Activated T-helper 1 cell treated with anti-CD3 and anti-CD28 coated beads, Interleukin-12 subunit alpha, Interleukin-12 subunit beta, Interleukin-2, Interleukin-4 antibody, amounts not matched to agents 30 ng/mL and 10 ng/mL and 1 ng/mL, durations not matched to agents 14 hours and 24 hours and 36 hours (primary cell): ENCODE data around the gene UBN1. TPM values are rescaled to one million over a fixed set of nuclear protein-coding genes. Genes with fewer than 3 reads are reported as not detected.

ENCODE experiments used
- DNase-seq: peaks from one replicate; pipeline ENCODE4 v3.0.0; 2021; ENCODE audit warnings: low spot score
- H3K27ac Mint-ChIP-seq: one replicate; pipeline ENCODE4 v1.8.0; 2021; ENCODE audit warnings: mild to moderate bottlenecking, mixed read lengths
- H3K27me3 Mint-ChIP-seq: one replicate; pipeline ENCODE4 v1.8.0; 2022; ENCODE audit warnings: mild to moderate bottlenecking, moderate library complexity, mixed read lengths; ENCODE audit not compliant: insufficient read depth
- H3K36me3 Mint-ChIP-seq: one replicate; pipeline ENCODE4 v1.8.0; 2021; ENCODE audit warnings: low read depth, mixed read lengths
- H3K4me1 Mint-ChIP-seq: one replicate; pipeline ENCODE4 v1.8.0; 2021; ENCODE audit warnings: low read depth, mixed read lengths
- H3K4me3 Mint-ChIP-seq: one replicate; pipeline ENCODE4 v1.8.0; 2021; ENCODE audit warnings: mild to moderate bottlenecking, moderate library complexity, mixed read lengths
- H3K9me3 Mint-ChIP-seq: one replicate; pipeline ENCODE4 v1.8.0; 2021; ENCODE audit warnings: mixed read lengths
- intact Hi-C: fragments of 100-400 bp; cut with micrococcal nuclease; formaldehyde crosslinking; loops from one replicate; pipeline ENCODE4 v1.15.1; 2024
- total RNA-seq: library from RNA; stranded (reverse); gene quantifications from 2 replicates; pipeline ENCODE4 v1.2.3, GENCODE V29; 2022

The UBN1 gene
- total RNA-seq, 1 donor from 2014 or later = 39.6 TPM

DNA sequence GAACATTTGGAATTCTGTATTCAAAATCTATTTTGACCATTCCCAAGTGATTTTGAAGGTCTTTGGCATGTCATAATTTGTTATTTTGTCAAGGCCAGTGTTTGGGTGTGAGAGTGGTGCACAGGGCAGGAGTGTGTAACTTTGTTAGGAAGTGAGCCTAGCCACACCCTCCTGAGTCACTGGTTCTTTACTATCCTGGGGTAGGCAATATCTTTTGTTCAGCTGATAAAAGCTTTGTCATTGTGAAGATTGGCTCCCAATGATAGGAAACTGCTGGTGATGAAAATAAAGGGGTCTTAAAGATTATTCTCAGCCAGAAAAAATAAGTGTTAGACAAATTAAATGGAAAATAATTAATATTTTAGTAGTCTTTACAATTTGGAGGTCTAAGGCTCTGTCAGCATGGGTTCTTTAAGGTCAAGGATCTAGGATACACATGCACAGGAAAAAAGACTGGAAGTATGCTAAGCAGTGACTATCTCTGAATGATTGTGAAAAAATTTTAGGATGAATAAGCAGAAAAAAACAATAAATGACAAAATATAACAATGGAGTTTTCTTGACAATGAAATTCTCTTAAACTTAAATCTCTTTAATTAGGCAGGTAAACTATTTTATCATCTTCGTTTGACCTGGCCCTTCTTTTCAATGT is 5.1 kb downstream of the UBN1 start:
- peaks cover 43% of the 10 kb centered on the region for H3K4me1 Mint-ChIP-seq
- H3K4me3 Mint-ChIP-seq = no peak overlapping the region
- no peaks in the 10 kb centered on the region for H3K27me3 Mint-ChIP-seq
- no peaks in the 10 kb centered on the region for H3K9me3 Mint-ChIP-seq
- H3K36me3 Mint-ChIP-seq = peaks cover 26% of the 10 kb centered on the region
- H3K27ac Mint-ChIP-seq = no peak overlapping the region
- intact Hi-C loops = no loop called here
- DNase-seq = no peak

GRCh38 chr16:4855371-4855770 is 8.1 kb downstream of the UBN1 start:
- intact Hi-C loops = no loop called here
- H3K4me1 Mint-ChIP-seq = peaks cover 22% of the 10 kb centered on the region
- DNase-seq = no peak
- no peaks in the 10 kb centered on the region for H3K27me3 Mint-ChIP-seq
- no peak overlapping the region for H3K4me3 Mint-ChIP-seq
- H3K9me3 Mint-ChIP-seq = no peaks in the 10 kb centered on the region
- H3K27ac Mint-ChIP-seq = no peak overlapping the region
- peaks cover 37% of the 10 kb centered on the region for H3K36me3 Mint-ChIP-seq

GRCh38 chr16:4855804-4856203 is 8.5 kb downstream of the UBN1 start:
- no peak for DNase-seq
- no peak overlapping the region for H3K27ac Mint-ChIP-seq
- peaks cover 17% of the 10 kb centered on the region for H3K4me1 Mint-ChIP-seq
- H3K4me3 Mint-ChIP-seq = no peak overlapping the region
- peaks cover 39% of the 10 kb centered on the region for H3K36me3 Mint-ChIP-seq
- no peaks in the 10 kb centered on the region for H3K27me3 Mint-ChIP-seq
- no peaks in the 10 kb centered on the region for H3K9me3 Mint-ChIP-seq
- intact Hi-C loops = no loop called here

DNA sequence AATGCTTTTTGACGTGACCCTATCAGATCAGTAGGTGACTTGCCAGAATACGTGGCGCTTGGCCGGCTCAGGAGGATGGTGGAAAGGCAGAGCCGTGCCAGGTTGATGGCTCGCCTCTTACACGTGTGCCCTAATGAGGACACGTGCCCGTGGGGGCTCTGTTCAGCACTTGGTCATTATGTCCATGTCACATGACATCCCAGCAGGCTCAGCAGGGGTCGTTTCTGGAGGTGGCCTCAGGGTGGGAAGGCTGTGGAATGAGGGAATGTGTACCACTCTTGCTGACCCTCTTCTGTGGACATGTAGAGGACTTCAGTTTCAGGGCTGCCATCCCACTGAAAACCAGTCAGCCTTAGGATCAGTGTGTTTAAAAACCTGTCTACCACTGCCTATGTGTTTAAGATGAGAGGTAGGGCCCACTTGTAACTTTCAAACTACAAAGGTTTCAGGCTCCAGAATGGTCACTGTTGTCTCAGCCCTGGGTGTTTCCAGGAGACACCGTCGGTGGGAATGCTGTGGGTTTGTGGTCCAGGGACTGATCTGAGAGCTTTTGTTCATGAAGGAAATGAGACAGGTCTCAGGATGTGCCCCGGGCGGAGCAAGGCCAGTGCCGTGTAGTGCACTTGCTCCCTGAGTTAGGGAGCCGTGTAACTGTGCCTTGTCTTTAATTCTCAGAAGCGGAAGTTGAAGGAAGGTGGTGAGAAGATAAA is 12.1 kb downstream of the UBN1 start:
- DNase-seq = no peak
- Mint-ChIP-seq H3K36me3 (peaks cover 42% of the 10 kb centered on the region), H3K4me1 (peaks cover 6% of the 10 kb centered on the region), H3K27me3 (no peaks in the 10 kb centered on the region), H3K27ac (no peak overlapping the region), H3K9me3 (no peaks in the 10 kb centered on the region), H3K4me3 (no peak overlapping the region)
- intact Hi-C loops = no loop called here

DNA sequence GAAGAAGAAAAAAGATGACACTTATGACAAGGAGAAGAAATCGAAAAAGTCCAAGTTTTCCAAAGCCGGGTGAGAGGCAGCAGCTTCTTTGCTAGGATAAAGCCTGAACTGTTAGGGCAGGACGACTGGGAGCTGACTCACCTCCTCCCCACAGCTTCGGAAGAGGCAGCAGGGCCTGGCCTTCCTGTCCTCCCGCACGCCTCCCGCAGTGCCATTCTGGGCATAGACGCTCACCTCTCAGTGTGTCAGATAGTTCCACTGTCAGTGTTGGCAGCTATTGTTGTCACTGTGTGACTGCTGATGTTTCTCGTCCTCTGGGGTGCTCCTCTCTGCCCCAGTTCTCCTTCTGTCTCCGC is 12.6 kb downstream of the UBN1 start:
- Mint-ChIP-seq H3K9me3 (no peaks in the 10 kb centered on the region), H3K4me1 (peaks cover 6% of the 10 kb centered on the region), H3K27me3 (no peaks in the 10 kb centered on the region), H3K4me3 (no peak overlapping the region), H3K36me3 (peaks cover 43% of the 10 kb centered on the region), H3K27ac (no peak overlapping the region)
- DNase-seq = no peak
- intact Hi-C loops = no loop called here

DNA sequence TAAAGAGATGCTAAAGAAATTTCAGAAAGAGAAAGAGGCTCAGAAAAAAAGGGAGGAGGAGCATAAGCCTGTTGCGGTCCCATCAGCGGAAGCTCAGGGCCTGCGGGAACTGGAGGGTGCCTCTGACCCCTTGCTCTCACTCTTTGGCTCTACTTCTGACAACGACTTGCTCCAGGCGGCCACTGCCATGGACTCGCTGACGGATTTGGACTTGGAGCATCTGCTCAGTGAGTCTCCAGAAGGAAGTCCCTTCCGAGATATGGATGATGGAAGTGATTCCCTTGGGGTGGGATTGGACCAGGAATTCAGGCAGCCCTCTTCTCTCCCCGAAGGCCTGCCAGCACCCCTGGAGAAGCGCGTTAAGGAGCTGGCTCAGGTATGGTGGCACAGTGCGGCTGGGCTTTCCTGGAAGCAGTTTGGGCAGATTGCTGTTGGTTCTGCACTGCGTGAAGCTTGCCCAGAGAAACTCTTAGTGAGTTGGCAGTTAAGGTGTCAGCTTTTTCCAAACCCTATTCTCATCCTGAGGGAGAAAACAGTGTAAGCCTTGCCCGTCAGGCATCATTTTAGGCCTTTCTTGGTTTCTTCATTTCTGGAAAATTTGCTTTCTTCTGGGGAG is 13.6 kb downstream of the UBN1 start:
- Mint-ChIP-seq H3K27me3 (no peaks in the 10 kb centered on the region), H3K4me1 (peaks cover 6% of the 10 kb centered on the region), H3K36me3 (peaks cover 41% of the 10 kb centered on the region), H3K9me3 (no peaks in the 10 kb centered on the region), H3K27ac (no peak overlapping the region), H3K4me3 (no peak overlapping the region)
- intact Hi-C loops = no loop called here
- no peak for DNase-seq

GRCh38 chr16:4862639-4863038 is 15.4 kb downstream of the UBN1 start:
- no peak for DNase-seq
- Mint-ChIP-seq H3K27ac (no peak overlapping the region), H3K27me3 (no peaks in the 10 kb centered on the region), H3K4me3 (no peak overlapping the region), H3K9me3 (no peaks in the 10 kb centered on the region), H3K4me1 (peaks cover 11% of the 10 kb centered on the region), H3K36me3 (peaks cover 39% of the 10 kb centered on the region)
- intact Hi-C loops = no loop called here

DNA sequence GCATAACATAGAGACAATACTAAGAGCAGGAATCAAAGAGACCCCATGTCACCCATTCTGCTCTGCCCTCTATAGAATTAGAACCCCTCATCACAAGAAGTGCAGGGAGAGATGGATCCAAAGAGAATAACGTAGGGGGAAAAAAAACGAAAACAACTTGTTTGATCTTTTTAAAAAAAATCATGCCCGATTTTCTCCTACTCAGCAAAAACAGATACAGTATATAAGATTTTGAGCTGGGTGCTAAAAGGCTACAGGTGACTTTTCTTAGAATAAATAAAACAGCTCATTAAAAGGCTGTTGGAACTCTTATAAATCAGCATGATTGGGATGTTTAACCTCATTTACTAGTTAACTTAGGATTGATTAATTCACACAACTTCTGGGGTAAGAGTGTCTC is 17.4 kb downstream of the UBN1 start:
- intact Hi-C loops = no loop called here
- H3K9me3 Mint-ChIP-seq = no peaks in the 10 kb centered on the region
- no peak overlapping the region for H3K27ac Mint-ChIP-seq
- DNase-seq = no peak
- peaks cover 19% of the 10 kb centered on the region for H3K4me1 Mint-ChIP-seq
- H3K27me3 Mint-ChIP-seq = no peaks in the 10 kb centered on the region
- peaks cover 29% of the 10 kb centered on the region for H3K36me3 Mint-ChIP-seq
- H3K4me3 Mint-ChIP-seq = no peak overlapping the region

GRCh38 chr16:4865231-4865860 is 18.1 kb downstream of the UBN1 start:
- peak overlapping the region; percentile 12 for H3K27ac Mint-ChIP-seq
- intact Hi-C loops = no loop called here
- H3K4me1 Mint-ChIP-seq = peaks cover 19% of the 10 kb centered on the region
- no peaks in the 10 kb centered on the region for H3K9me3 Mint-ChIP-seq
- H3K4me3 Mint-ChIP-seq = no peak overlapping the region
- no peaks in the 10 kb centered on the region for H3K27me3 Mint-ChIP-seq
- peaks cover 30% of the 10 kb centered on the region for H3K36me3 Mint-ChIP-seq
- DNase-seq = no peak

DNA sequence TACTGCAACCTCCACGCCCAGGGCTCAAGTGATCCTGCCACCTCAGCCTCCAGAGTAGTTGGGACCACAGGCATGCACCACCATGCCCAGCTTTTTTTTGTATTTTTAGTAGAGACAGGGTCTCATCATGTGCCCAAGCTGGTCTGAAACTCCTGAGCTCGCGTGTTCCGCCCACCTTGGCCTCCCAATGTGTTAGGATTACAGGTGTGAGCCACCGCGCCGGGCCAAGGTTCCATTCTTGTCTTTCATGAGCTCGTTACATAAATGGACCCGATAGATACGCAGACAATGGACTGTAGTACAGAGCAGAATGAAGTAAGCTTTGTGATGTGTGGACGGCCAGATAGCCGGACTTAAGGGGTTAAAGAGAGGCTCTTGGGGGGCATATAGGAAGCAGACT is 19.3 kb downstream of the UBN1 start:
- no peaks in the 10 kb centered on the region for H3K9me3 Mint-ChIP-seq
- intact Hi-C loops = no loop called here
- peaks cover 30% of the 10 kb centered on the region for H3K36me3 Mint-ChIP-seq
- peaks cover 19% of the 10 kb centered on the region for H3K4me1 Mint-ChIP-seq
- no peak for DNase-seq
- no peak overlapping the region for H3K4me3 Mint-ChIP-seq
- H3K27me3 Mint-ChIP-seq = no peaks in the 10 kb centered on the region
- no peak overlapping the region for H3K27ac Mint-ChIP-seq

DNA sequence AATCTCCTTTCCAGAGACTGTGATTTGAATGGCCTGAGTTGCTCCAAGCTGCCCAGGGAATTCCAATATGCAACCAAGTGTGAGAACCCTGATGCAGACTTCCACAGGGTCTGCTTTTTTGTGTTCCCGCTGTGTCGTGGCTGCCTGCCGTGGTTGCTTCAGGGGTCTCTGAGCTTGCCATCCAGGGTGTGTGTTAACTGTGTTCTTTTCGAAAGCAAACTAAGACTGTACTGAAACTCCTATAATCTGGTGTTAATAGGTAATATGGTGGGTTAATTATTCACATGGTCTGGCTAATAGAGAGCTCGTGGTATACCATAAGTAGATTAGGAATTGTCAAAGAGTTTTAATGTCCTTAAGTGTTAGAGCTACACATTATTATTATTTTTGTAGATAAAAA is 20.7 kb downstream of the UBN1 start:
- H3K9me3 Mint-ChIP-seq = no peaks in the 10 kb centered on the region
- no peak overlapping the region for H3K4me3 Mint-ChIP-seq
- H3K27me3 Mint-ChIP-seq = no peaks in the 10 kb centered on the region
- H3K4me1 Mint-ChIP-seq = peaks cover 13% of the 10 kb centered on the region
- intact Hi-C loops = no loop called here
- H3K27ac Mint-ChIP-seq = no peak overlapping the region
- DNase-seq = no peak
- H3K36me3 Mint-ChIP-seq = peaks cover 33% of the 10 kb centered on the region

DNA sequence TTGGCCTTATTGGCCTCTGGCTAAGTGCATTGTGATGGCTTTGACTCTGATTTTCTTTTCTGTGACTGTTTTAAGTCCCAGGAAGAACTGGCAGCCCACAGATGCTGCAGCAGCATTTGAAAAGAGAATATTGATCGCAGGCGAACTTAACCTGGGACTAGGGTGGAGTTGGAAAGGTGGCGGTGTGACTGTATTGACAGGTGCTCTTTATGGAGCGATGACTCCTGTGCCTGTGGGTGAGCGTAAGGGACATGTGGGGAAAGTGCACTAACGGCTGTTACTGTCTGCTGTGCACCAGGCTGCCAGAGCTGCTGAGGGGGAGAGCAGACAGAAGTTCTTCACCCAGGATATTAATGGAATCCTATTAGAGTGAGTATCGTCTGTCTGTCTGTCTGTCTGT is 21.3 kb downstream of the UBN1 start:
- Mint-ChIP-seq H3K27ac (no peak overlapping the region), H3K36me3 (peaks cover 36% of the 10 kb centered on the region), H3K27me3 (no peaks in the 10 kb centered on the region), H3K4me1 (peaks cover 13% of the 10 kb centered on the region), H3K9me3 (no peaks in the 10 kb centered on the region), H3K4me3 (no peak overlapping the region)
- no peak for DNase-seq
- intact Hi-C loops = no loop called here

DNA sequence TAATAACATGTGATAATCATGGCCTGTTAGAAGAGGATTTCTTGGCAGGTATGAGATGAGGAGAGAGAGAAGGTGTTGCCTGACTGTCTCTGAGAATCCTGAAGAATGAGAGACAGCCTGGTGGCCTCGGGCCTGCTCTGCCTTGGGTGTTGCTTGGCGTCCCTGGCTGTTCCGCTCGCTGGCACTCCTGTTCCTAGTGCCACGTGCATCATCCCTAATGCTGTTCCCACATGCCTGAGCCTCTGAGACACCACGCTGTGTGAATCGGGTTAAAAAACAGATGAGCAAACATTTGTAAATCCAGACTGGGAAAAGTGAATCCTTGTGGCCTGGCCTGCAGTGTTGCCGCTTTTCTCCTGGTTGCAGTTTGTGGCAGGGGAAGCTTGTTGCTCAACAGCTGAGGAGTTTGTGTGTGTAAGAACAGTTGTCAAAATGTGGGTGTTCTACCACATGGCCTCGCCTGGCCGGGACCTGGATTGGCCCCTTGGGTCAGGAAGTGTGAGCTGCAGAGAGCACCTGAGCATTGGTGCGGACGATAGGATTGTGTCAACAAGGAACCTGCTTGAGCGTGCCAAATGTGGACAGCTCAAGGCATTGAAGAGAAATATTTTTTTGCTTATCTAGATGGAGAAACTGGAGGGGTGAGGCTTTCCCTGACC is 22.0 kb downstream of the UBN1 start:
- no peak overlapping the region for H3K27ac Mint-ChIP-seq
- no peaks in the 10 kb centered on the region for H3K9me3 Mint-ChIP-seq
- intact Hi-C loops = no loop called here
- peaks cover 36% of the 10 kb centered on the region for H3K36me3 Mint-ChIP-seq
- no peaks in the 10 kb centered on the region for H3K27me3 Mint-ChIP-seq
- no peak for DNase-seq
- H3K4me3 Mint-ChIP-seq = no peak overlapping the region
- H3K4me1 Mint-ChIP-seq = peaks cover 13% of the 10 kb centered on the region
